ENCODE results near the gene SZT2. TPM values are rescaled to one million over a fixed set of nuclear protein-coding genes. Genes with fewer than 3 reads are reported as not detected.
A peak's percentile ranks its signal among the peaks of the same experiment; 100 is the strongest.

Gene SZT2
- total and polyA plus RNA-seq, 2 of the 13 experiments (the other 11 are each of a cell fraction or from before 2014, with no cell fraction given) = 8.0 to 8.8 TPM

- TF ChIP-seq ZXDC (CRISPR knock-in tag; IDR thresholded peaks at IDR 0.05) (no peak; the same call in 1 of the 2 replicates), HMG20A (CRISPR knock-in tag; IDR thresholded peaks at IDR 0.05; ENCODE audit: borderline replicate concordance) (no peak), HDAC1 (CRISPR knock-in tag; IDR thresholded peaks at IDR 0.05) (peak; percentile 95), BRCA1 (CRISPR knock-in tag; IDR thresholded peaks at IDR 0.05) (no peak), FOXJ3 (CRISPR knock-in tag; IDR thresholded peaks at IDR 0.05; ENCODE audit: borderline replicate concordance) (no peak), UBTF (CRISPR knock-in tag; IDR thresholded peaks at IDR 0.05) (peak; percentile 95), RBAK (CRISPR knock-in tag; IDR thresholded peaks at IDR 0.05) (no peak), HOXA3 (CRISPR knock-in tag; IDR thresholded peaks at IDR 0.05) (peak; percentile 72; the same call in 1 of the 2 replicates), HNRNPLL (IDR thresholded peaks at IDR 0.05; ENCODE audit: low read depth, low read length, poor library complexity, severe bottlenecking) (peak; percentile 64), SNAI1 (CRISPR knock-in tag; IDR thresholded peaks at IDR 0.05; ENCODE audit: borderline replicate concordance) (0 out of 2 replicates have a peak, but pooled peaks have one; percentile 34), CERS6 (CRISPR knock-in tag; IDR thresholded peaks at IDR 0.05) (no peak), MAF1 (CRISPR knock-in tag; IDR thresholded peaks at IDR 0.05; ENCODE audit: borderline replicate concordance) (no peak), PRPF4 (IDR thresholded peaks at IDR 0.05; ENCODE audit: low read depth, low read length, poor library complexity, severe bottlenecking) (no peak), ZSCAN21 (CRISPR knock-in tag; IDR thresholded peaks at IDR 0.05; ENCODE audit: borderline replicate concordance) (peak; percentile 53; the same call in 1 of the 2 replicates), ZNF124 (CRISPR knock-in tag; IDR thresholded peaks at IDR 0.05) (peak; percentile 81; the same call in 1 of the 2 replicates), KDM3A (CRISPR knock-in tag; IDR thresholded peaks at IDR 0.05; ENCODE audit: low read depth) (peak; percentile 60; the same call in 1 of the 2 replicates), ISL2 (CRISPR knock-in tag; IDR thresholded peaks at IDR 0.05) (no peak; the same call in 1 of the 2 replicates), THAP7 (CRISPR knock-in tag; IDR thresholded peaks at IDR 0.05) (no peak), KDM4B (CRISPR knock-in tag; IDR thresholded peaks at IDR 0.05) (no peak), HOXA5 (CRISPR knock-in tag; IDR thresholded peaks at IDR 0.05) (peak; percentile 43; the same call in 1 of the 2 replicates), POGZ (CRISPR knock-in tag; IDR thresholded peaks at IDR 0.05) (peak; percentile 81), U2AF1 (optimal IDR thresholded peaks at IDR 0.05; ENCODE audit: low read depth, low read length) (no peak)
Measured at GRCh38 chr1:43389326-43390313, at the start of gene SZT2, which contains the start of gene MED8 (continued).
